Measurements from ENCODE around the gene PLEKHG2.
"Not testable (repeated sequence)": the region's sequence is repeated elsewhere in the genome, so short reads cannot be mapped to it uniquely, and the experiment has no call there.

Gene PLEKHG2

GRCh38 chr19:39446365-39447084, 34.1 kb downstream of the PLEKHG2 start:
- no peak for DNase-seq (ENCODE audit: low read depth)

- DNase-seq (ENCODE audit: low read depth) = no peak
These were observed 35.8 kb downstream of the PLEKHG2 start for GRCh38 chr19:39448271-39448670.

- no peak for DNase-seq (ENCODE audit: low read depth)
These were observed 36.8 kb downstream of the PLEKHG2 start for GRCh38 chr19:39449116-39449797.

- DNase-seq (ENCODE audit: low read depth) = not testable (repeated sequence)
These were observed 38.8 kb downstream of the PLEKHG2 start for GRCh38 chr19:39451257-39451656.

- DNase-seq (ENCODE audit: low read depth) = no peak
These were observed 50.9 kb downstream of the PLEKHG2 start for GRCh38 chr19:39463403-39463802.

GRCh38 chr19:39465956-39466747, 53.7 kb downstream of the PLEKHG2 start:
- no peak for DNase-seq (ENCODE audit: low read depth)

GRCh38 chr19:39467941-39468340, 55.5 kb downstream of the PLEKHG2 start:
- DNase-seq (ENCODE audit: low read depth) = no peak

- DNase-seq (ENCODE audit: low read depth) = no peak
These were observed 56.6 kb downstream of the PLEKHG2 start for GRCh38 chr19:39469036-39469435.

GRCh38 chr19:39469567-39469966, 57.1 kb downstream of the PLEKHG2 start:
- DNase-seq (ENCODE audit: low read depth) = no peak

- no peak for DNase-seq (ENCODE audit: low read depth)
These were observed 58.4 kb downstream of the PLEKHG2 start for GRCh38 chr19:39470724-39471339.

- no peak for DNase-seq (ENCODE audit: low read depth)
These were observed 59.5 kb downstream of the PLEKHG2 start for GRCh38 chr19:39471756-39472536.

GRCh38 chr19:39472746-39473442, 60.4 kb downstream of the PLEKHG2 start:
- DNase-seq (ENCODE audit: low read depth) = no peak

- DNase-seq (ENCODE audit: low read depth) = no peak
These were observed 61.0 kb downstream of the PLEKHG2 start for GRCh38 chr19:39473443-39473960.

GRCh38 chr19:39474139-39474620, 61.7 kb downstream of the PLEKHG2 start:
- DNase-seq (ENCODE audit: low read depth) = peak; percentile 61

- no peak for DNase-seq (ENCODE audit: low read depth)
These were observed 63.3 kb downstream of the PLEKHG2 start for GRCh38 chr19:39475748-39476147.
